HepG2 (cell line): Measurements from ENCODE around the gene ZNRF4. TPM values are rescaled to one million over a fixed set of nuclear protein-coding genes. Genes with fewer than 3 reads are reported as not detected.
A peak's percentile ranks its signal among the peaks of the same experiment; 100 is the strongest.

ENCODE experiments used
- ARID5B ChIP-seq: IDR thresholded peaks from 2 replicates; pipeline ENCODE4 v1.4.0; 2020; ENCODE audit warnings: mild to moderate bottlenecking, missing genetic modification reagents
- BCL6 ChIP-seq: IDR thresholded peaks from 2 replicates; pipeline ENCODE4 v1.6.1; 2016; ENCODE audit warnings: missing genetic modification reagents, missing compliant biosample characterization
- CBX2 ChIP-seq, 2 experiments: fragments of 200-600 bp in 1 of 2; sonication (generic); formaldehyde crosslinking in 1 of 2; IDR thresholded peaks; 2 replicates each; pipeline versions ENCODE4 v1.7.0 to v1.8.1; 2018 to 2022; ENCODE audit warnings: low read depth in 2 of 2, low read length in 1 of 2, mild to moderate bottlenecking in 1 of 2, missing genetic modification reagents in 1 of 2
- CREB3 ChIP-seq: sonication (generic); formaldehyde crosslinking; IDR thresholded peaks from 2 replicates; pipeline ENCODE4 v1.5.0; 2020; ENCODE audit warnings: missing genetic modification reagents
- GATAD2A ChIP-seq: IDR thresholded peaks from 2 replicates; pipeline ENCODE4 v1.6.1; 2016
- HOXD1 ChIP-seq: sonication (generic); formaldehyde crosslinking; IDR thresholded peaks from 2 replicates; pipeline ENCODE4 v1.5.0; 2020; ENCODE audit warnings: missing genetic modification reagents
- NCOA2 ChIP-seq: sonication (generic); formaldehyde crosslinking; IDR thresholded peaks from 2 replicates; pipeline ENCODE4 v1.8.0; 2022; ENCODE audit warnings: inconsistent platforms
- NCOA5 ChIP-seq: sonication (generic); formaldehyde crosslinking; IDR thresholded peaks from 2 replicates; pipeline ENCODE4 v1.4.0; 2020; ENCODE audit warnings: missing genetic modification reagents
- NR2C2 ChIP-seq: sonication (generic); formaldehyde crosslinking; IDR thresholded peaks from 2 replicates; pipeline ENCODE4 v1.4.0; 2020; ENCODE audit warnings: missing genetic modification reagents, mild to moderate bottlenecking, moderate library complexity, borderline replicate concordance
- PAXIP1 ChIP-seq: sonication (generic); formaldehyde crosslinking; conservative IDR thresholded peaks from 2 replicates; pipeline ENCODE4 v1.4.0; 2020; ENCODE audit warnings: mild to moderate bottlenecking, missing genetic modification reagents, moderate library complexity
- PRMT3 ChIP-seq: sonication (generic); formaldehyde crosslinking; IDR thresholded peaks from 2 replicates; pipeline ENCODE4 v1.8.1; 2022; ENCODE audit warnings: low read depth, mild to moderate bottlenecking, moderate library complexity, missing genetic modification reagents, borderline replicate concordance
- SIX1 ChIP-seq: sonication (generic); formaldehyde crosslinking; IDR thresholded peaks from 2 replicates; pipeline ENCODE4 v1.4.0; 2020; ENCODE audit warnings: missing genetic modification reagents, borderline replicate concordance
- SOX6 ChIP-seq, 2 experiments: fragments of 450-650 bp in 1 of 2; sonication (generic) in 1 of 2; formaldehyde crosslinking in 1 of 2; IDR thresholded peaks; 2 replicates each; pipeline versions ENCODE4 v1.4.0 to v1.6.1; 2017 to 2020; ENCODE audit warnings: antibody characterized with exemption in 1 of 2, mild to moderate bottlenecking in 1 of 2, missing genetic modification reagents in 1 of 2
- THRA ChIP-seq: sonication (generic); formaldehyde crosslinking; IDR thresholded peaks from 2 replicates; pipeline ENCODE4 v1.4.0; 2020; ENCODE audit warnings: missing genetic modification reagents, borderline replicate concordance
- ZBTB1 ChIP-seq: sonication (generic); formaldehyde crosslinking; IDR thresholded peaks from 2 replicates; pipeline ENCODE4 v1.4.0; 2020; ENCODE audit warnings: missing genetic modification reagents, borderline replicate concordance
- ZFP1 ChIP-seq: IDR thresholded peaks from 2 replicates; pipeline ENCODE4 v1.6.1; 2016
- ZFX ChIP-seq: sonication (generic); formaldehyde crosslinking; IDR thresholded peaks from 2 replicates; pipeline ENCODE4 v1.4.0; 2020; ENCODE audit warnings: mild to moderate bottlenecking, low read depth, missing genetic modification reagents, moderate library complexity
- ZNF292 ChIP-seq: sonication (generic); formaldehyde crosslinking; IDR thresholded peaks from 2 replicates; pipeline ENCODE4 v1.8.1; 2022; ENCODE audit warnings: mild to moderate bottlenecking, low read depth, missing genetic modification reagents, borderline replicate concordance
- ZNF556 ChIP-seq: sonication (generic); formaldehyde crosslinking; IDR thresholded peaks from 2 replicates; pipeline ENCODE4 v1.4.0; 2020; ENCODE audit warnings: mild to moderate bottlenecking, missing genetic modification reagents, borderline replicate concordance
- ZNF564 ChIP-seq: sonication (generic); formaldehyde crosslinking; IDR thresholded peaks from 2 replicates; pipeline ENCODE4 v1.8.1; 2023; ENCODE audit warnings: mild to moderate bottlenecking, missing genetic modification reagents
- ZNF674 ChIP-seq: sonication (generic); formaldehyde crosslinking; IDR thresholded peaks from 2 replicates; pipeline ENCODE4 v1.5.0; 2020; ENCODE audit warnings: low read depth, mild to moderate bottlenecking, missing genetic modification reagents
- polyA plus RNA-seq, 8 experiments: library from polyadenylated mRNA; depleted of rRNA in 3 of 8; stranded (reverse) in 7 of 8; unstranded in 1 of 8; fragments of >200 nt; fragmentation: Illumina TruSeq in 4 of 8; extraction: Trizol in 4 of 8; gene quantifications; 2 replicates each; pipeline versions ENCODE4 v1.2.1 to v1.2.3, GENCODE V29; 2011 to 2016; ENCODE audit warnings: low read depth in 4 of 8, missing spikeins in 1 of 8, mixed read lengths in 1 of 8; ENCODE audit not compliant: insufficient read depth in 1 of 8
- total RNA-seq, 5 experiments: library from RNA; depleted of rRNA; stranded (reverse); fragments of >200 nt; fragmentation: Illumina TruSeq; extraction: Trizol; gene quantifications; 2 replicates each; pipeline ENCODE4 v1.2.3, GENCODE V29; 2016; ENCODE audit warnings: low read depth in 1 of 5

Gene ZNRF4
- total and polyA plus RNA-seq, 2 of the 13 experiments (the other 11 are each of a cell fraction or from before 2014, with no cell fraction given) = not detected

- TF ChIP-seq NR2C2 (CRISPR knock-in tag) (peak; percentile 72; the same call in 1 of the 2 replicates), ZNF674 (CRISPR knock-in tag) (no peak), THRA (CRISPR knock-in tag) (peak; percentile 93), BCL6 (CRISPR knock-in tag) (peak; percentile 65), NCOA5 (CRISPR knock-in tag) (no peak), PRMT3 (CRISPR knock-in tag) (no peak), GATAD2A (peak; percentile 62), ZNF564 (CRISPR knock-in tag) (0 out of 2 replicates have a peak, but pooled peaks have one; percentile 42), SIX1 (peak; percentile 57; the same call in 1 of the 2 replicates), CREB3 (no peak), ZBTB1 (CRISPR knock-in tag) (no peak), HOXD1 (CRISPR knock-in tag) (no peak), ARID5B (peak; percentile 67), NCOA2 (CRISPR knock-in tag) (peak; percentile 66), CBX2 (IDR thresholded peaks at IDR 0.05; ENCODE audit: low read depth, low read length) (no peak), CBX2 (CRISPR knock-in tag; IDR thresholded peaks at IDR 0.05; ENCODE audit: low read depth) (no peak), PAXIP1 (CRISPR knock-in tag) (peak; percentile 87), SOX6 (IDR thresholded peaks at IDR 0.05) (no peak), SOX6 (CRISPR knock-in tag; IDR thresholded peaks at IDR 0.05) (peak; percentile 82), ZNF556 (no peak), ZNF292 (peak; percentile 64; the same call in 1 of the 2 replicates), ZFX (CRISPR knock-in tag) (peak; percentile 67), ZFP1 (CRISPR knock-in tag) (no peak)
Measured at GRCh38 chr19:5470264-5470671, 15.1 kb downstream of the ZNRF4 start (continued).
